ENCODE measurements around the gene PTBP2.
A peak's percentile ranks its signal among the peaks of the same experiment; 100 is the strongest.

The PTBP2 gene

DNA sequence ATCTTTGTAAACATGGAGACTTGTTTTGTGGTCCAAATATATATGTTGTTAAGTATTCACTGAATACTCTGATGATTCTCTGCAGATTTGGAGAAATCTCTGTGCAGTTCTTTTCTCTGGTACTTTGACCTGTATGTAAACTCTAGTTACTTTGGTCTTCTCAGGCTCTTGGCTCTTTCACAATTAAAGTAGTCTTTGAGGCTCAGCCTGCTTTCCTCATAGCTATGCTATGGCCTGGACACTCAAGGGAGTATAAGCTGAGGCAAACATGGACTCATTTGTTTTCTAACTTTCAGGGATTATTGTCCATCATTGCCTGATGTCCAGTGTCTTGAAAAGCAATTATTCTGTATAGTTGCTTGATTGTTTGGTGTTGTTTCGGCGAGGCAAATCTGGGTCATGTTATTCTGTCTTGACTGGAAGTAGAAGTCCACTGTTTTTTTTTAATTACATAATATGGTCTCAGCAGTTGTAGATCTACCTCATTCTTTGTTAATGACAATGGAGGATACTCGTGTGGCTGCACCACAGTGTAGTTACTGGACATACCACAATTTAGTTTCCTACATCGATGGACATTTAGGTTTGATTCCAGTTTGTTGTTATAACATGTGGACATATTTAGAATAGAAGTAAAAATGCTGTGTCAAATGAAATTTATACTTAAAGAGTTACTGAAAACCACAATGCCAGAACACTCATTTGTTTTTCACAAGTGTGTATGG lies 9.2 kb downstream of the PTBP2 start:
- Histone ChIP-seq H3K79me2 (ENCODE audit: insufficient read depth, low read length) (peaks cover 100% of the 10 kb centered on the region), H3K4me1 (ENCODE audit: insufficient read depth, low read length, poor library complexity, severe bottlenecking) (peaks cover 53% of the 10 kb centered on the region), H3K9ac (ENCODE audit: low read depth, low read length, poor library complexity, severe bottlenecking) (no peak overlapping the region), H3K9me3 (ENCODE audit: insufficient read depth, low read depth, low read length) (no peaks in the 10 kb centered on the region), H3K4me3 (ENCODE audit: low read length, poor library complexity, severe bottlenecking) (peak overlapping the region; percentile 65), H2AFZ (ENCODE audit: low read length) (no peak overlapping the region), H3F3A (ENCODE audit: low read depth) (no peaks in the 10 kb centered on the region), H3K9me2 (replicated peaks; ENCODE audit: low read depth, low read length) (no peaks in the 10 kb centered on the region), H3K4me2 (ENCODE audit: low read depth, low read length, poor library complexity, severe bottlenecking) (peak overlapping the region; percentile 80), H3K36me3 (ENCODE audit: insufficient read depth, low read length) (peaks cover 27% of the 10 kb centered on the region; the same call in 1 of the 2 replicates), H4K20me1 (ENCODE audit: insufficient read depth, low read length, poor library complexity, severe bottlenecking) (peaks cover 98% of the 10 kb centered on the region), H3K27me3 (ENCODE audit: insufficient read depth, low read length, poor library complexity, severe bottlenecking) (no peaks in the 10 kb centered on the region)
- TF ChIP-seq, protein P1, sequence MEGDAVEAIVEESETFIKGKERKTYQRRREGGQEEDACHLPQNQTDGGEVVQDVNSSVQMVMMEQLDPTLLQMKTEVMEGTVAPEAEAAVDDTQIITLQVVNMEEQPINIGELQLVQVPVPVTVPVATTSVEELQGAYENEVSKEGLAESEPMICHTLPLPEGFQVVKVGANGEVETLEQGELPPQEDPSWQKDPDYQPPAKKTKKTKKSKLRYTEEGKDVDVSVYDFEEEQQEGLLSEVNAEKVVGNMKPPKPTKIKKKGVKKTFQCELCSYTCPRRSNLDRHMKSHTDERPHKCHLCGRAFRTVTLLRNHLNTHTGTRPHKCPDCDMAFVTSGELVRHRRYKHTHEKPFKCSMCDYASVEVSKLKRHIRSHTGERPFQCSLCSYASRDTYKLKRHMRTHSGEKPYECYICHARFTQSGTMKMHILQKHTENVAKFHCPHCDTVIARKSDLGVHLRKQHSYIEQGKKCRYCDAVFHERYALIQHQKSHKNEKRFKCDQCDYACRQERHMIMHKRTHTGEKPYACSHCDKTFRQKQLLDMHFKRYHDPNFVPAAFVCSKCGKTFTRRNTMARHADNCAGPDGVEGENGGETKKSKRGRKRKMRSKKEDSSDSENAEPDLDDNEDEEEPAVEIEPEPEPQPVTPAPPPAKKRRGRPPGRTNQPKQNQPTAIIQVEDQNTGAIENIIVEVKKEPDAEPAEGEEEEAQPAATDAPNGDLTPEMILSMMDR (conservative IDR thresholded peaks at IDR 0.05; ENCODE audit: low read length), result no peak
- no peak for TF ChIP-seq EZH2phosphoT487 (IDR thresholded peaks at IDR 0.05; ENCODE audit: borderline replicate concordance)

DNA sequence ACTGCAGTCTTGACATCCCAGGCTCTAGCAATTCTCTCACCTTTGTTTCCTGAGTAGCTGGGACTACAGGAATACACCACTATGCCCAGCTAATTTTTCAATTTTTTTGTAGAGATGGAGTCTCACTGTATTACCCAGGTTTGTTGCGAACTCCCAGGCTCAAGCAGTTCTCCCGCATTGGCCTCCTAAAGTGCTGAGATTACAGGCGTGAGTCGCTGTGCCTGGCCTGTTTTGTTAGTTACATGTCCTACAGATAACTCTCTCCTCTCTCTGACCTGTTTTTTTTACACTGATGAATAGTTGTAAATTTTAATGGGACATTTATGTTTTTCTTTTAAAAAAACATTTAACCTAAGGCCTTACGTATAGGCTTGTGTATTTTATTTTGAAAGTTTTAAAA lies 19.8 kb downstream of the PTBP2 start:
- no peaks in the 10 kb centered on the region for H3K27me3 ChIP-seq (ENCODE audit: insufficient read depth, low read length, poor library complexity, severe bottlenecking)
- H3K9me3 ChIP-seq (ENCODE audit: insufficient read depth, low read depth, low read length), result no peaks in the 10 kb centered on the region
- peaks cover 98% of the 10 kb centered on the region for H4K20me1 ChIP-seq (ENCODE audit: insufficient read depth, low read length, poor library complexity, severe bottlenecking)
- no peak overlapping the region for H3K4me2 ChIP-seq (ENCODE audit: low read depth, low read length, poor library complexity, severe bottlenecking)
- no peaks in the 10 kb centered on the region; the same call in 1 of the 2 replicates for H3F3A ChIP-seq (ENCODE audit: low read depth)
- H3K9me2 ChIP-seq (replicated peaks; ENCODE audit: low read depth, low read length), result no peaks in the 10 kb centered on the region
- H3K79me2 ChIP-seq (ENCODE audit: insufficient read depth, low read length), result peaks cover 100% of the 10 kb centered on the region
- H3K4me3 ChIP-seq (ENCODE audit: low read length, poor library complexity, severe bottlenecking), result no peak overlapping the region
- H3K36me3 ChIP-seq (ENCODE audit: insufficient read depth, low read length), result peaks cover 32% of the 10 kb centered on the region
- H2AFZ ChIP-seq (ENCODE audit: low read length), result no peak overlapping the region
- H3K9ac ChIP-seq (ENCODE audit: low read depth, low read length, poor library complexity, severe bottlenecking), result no peak overlapping the region
- peaks cover 11% of the 10 kb centered on the region for H3K4me1 ChIP-seq (ENCODE audit: insufficient read depth, low read length, poor library complexity, severe bottlenecking)
- TF ChIP-seq, protein P1 (conservative IDR thresholded peaks at IDR 0.05; ENCODE audit: low read length), result no peak
- no peak for TF ChIP-seq EZH2phosphoT487 (IDR thresholded peaks at IDR 0.05; ENCODE audit: borderline replicate concordance)

- no peak for TF ChIP-seq EZH2phosphoT487 (IDR thresholded peaks at IDR 0.05; ENCODE audit: borderline replicate concordance)
- TF ChIP-seq, protein P1 (conservative IDR thresholded peaks at IDR 0.05; ENCODE audit: low read length), result no peak
- H3K79me2 ChIP-seq (ENCODE audit: insufficient read depth, low read length), result peaks cover 99% of the 10 kb centered on the region
Observed at GRCh38 chr1:96746440-96747420, 25.1 kb downstream of the PTBP2 start.

More at GRCh38 chr1:96746440-96747420, 25.1 kb downstream of the PTBP2 start:
- Histone ChIP-seq H3K36me3 (ENCODE audit: insufficient read depth, low read length) (peaks cover 28% of the 10 kb centered on the region; the same call in 1 of the 2 replicates), H4K20me1 (ENCODE audit: insufficient read depth, low read length, poor library complexity, severe bottlenecking) (peaks cover 98% of the 10 kb centered on the region), H3K4me2 (ENCODE audit: low read depth, low read length, poor library complexity, severe bottlenecking) (no peak overlapping the region), H3K9me2 (replicated peaks; ENCODE audit: low read depth, low read length) (no peaks in the 10 kb centered on the region), H3K4me3 (ENCODE audit: low read length, poor library complexity, severe bottlenecking) (no peak overlapping the region), H3K9me3 (ENCODE audit: insufficient read depth, low read depth, low read length) (no peaks in the 10 kb centered on the region), H3K9ac (ENCODE audit: low read depth, low read length, poor library complexity, severe bottlenecking) (no peak overlapping the region), H2AFZ (ENCODE audit: low read length) (no peak overlapping the region), H3K27me3 (ENCODE audit: insufficient read depth, low read length, poor library complexity, severe bottlenecking) (no peaks in the 10 kb centered on the region), H3K4me1 (ENCODE audit: insufficient read depth, low read length, poor library complexity, severe bottlenecking) (peaks cover 18% of the 10 kb centered on the region), H3F3A (ENCODE audit: low read depth) (no peaks in the 10 kb centered on the region)

Measured in Loucy (cell line).